HCT116 (cell line): ENCODE data around the gene SEMA5A. TPM values are rescaled to one million over a fixed set of nuclear protein-coding genes. Genes with fewer than 3 reads are reported as not detected.

Source experiments
- ATAC-seq: fragments of 200-7000 bp; cut with Tn5 transposase; 2 replicates; pipeline ENCODE4 v1.9.1; 2020; ENCODE audit warnings: mild to moderate bottlenecking, moderate library complexity
- BruUV-seq: library from RNA; stranded (reverse); fragments of 400-500 nt; replicated peaks from 2 replicates; lab custom pipeline; 2021; lab: Mats Ljungman, UMichigan
- CTCF ChIA-PET: fragments of 300-600 bp; sonication (Branson Sonifier 250); formaldehyde crosslinking; loops from one replicate; lab custom pipeline; 2021; ENCODE audit warnings: antibody characterized with exemption; lab: Charles Lee
- POLR2A ChIA-PET: fragments of 300-600, 350-600 bp; sonication (Branson Sonifier 250); formaldehyde crosslinking; loops from one replicate; lab custom pipeline; 2021; ENCODE audit warnings: antibody characterized with exemption; lab: Charles Lee
- RAD21 ChIA-PET, 2 experiments: fragments of 300-600 bp; sonication (Branson Sonifier 250); formaldehyde crosslinking; loops; one replicate each; lab custom pipeline; 2023; ENCODE audit warnings: low total read pairs in 2 of 2; ENCODE audit not compliant: uncharacterized antibody in 2 of 2, unreplicated experiment in 2 of 2, low non-redundant PET in 1 of 2; lab: Charles Lee
- DNase-seq: peaks from one replicate; pipeline ENCODE4 v3.0.0-alpha.2; 2010; ENCODE audit warnings: low read depth, low spot score
- H2AFZ ChIP-seq: fragments of 200-600 bp; shearing (Covaris generic), sonication (generic); 2 replicates; pipeline ENCODE4 v1.6.1; 2017; ENCODE audit warnings: low read depth, mixed run types, mixed read lengths, antibody characterized with exemption, low read length; ENCODE audit not compliant: poor library complexity, severe bottlenecking
- H3K27ac ChIP-seq: 2 replicates; pipeline ENCODE4 v1.5.1; 2012; ENCODE audit warnings: low read depth, low read length
- H3K27me3 ChIP-seq: fragments of 200-600 bp; sonication (generic); 2 replicates; pipeline ENCODE4 v1.6.1; 2016; ENCODE audit warnings: mixed run types, low read length, mixed read lengths; ENCODE audit not compliant: insufficient read depth
- H3K36me3 ChIP-seq, 2 experiments: fragments of 200-500 bp in 1 of 2; fragments of 200-600 bp in 1 of 2; sonication (Bioruptor generic) in 1 of 2; sonication (generic) in 1 of 2; 2 replicates each; pipeline versions ENCODE4 v1.5.1 to v1.6.1; 2014 to 2016; ENCODE audit warnings: low read length in 2 of 2, inconsistent platforms in 1 of 2, mixed read lengths in 1 of 2, mixed run types in 1 of 2; ENCODE audit not compliant: insufficient read depth in 2 of 2, control insufficient read depth in 1 of 2
- H3K4me1 ChIP-seq, 2 experiments: fragments of 200-600 bp in 1 of 2; sonication (generic) in 1 of 2; 2 replicates each; pipeline versions ENCODE4 v1.5.1 to v1.6.1; 2012 to 2017; ENCODE audit warnings: low read length in 2 of 2, inconsistent platforms in 1 of 2, mild to moderate bottlenecking in 1 of 2, mixed read lengths in 1 of 2, mixed run types in 1 of 2, moderate library complexity in 1 of 2; ENCODE audit not compliant: insufficient read depth in 2 of 2, control insufficient read depth in 1 of 2
- H3K4me2 ChIP-seq: fragments of 200-600 bp; sonication (generic); 2 replicates; pipeline ENCODE4 v1.6.1; 2017; ENCODE audit warnings: mixed run types, low read length, mixed read lengths
- H3K4me3 ChIP-seq, 2 experiments: fragments of 200-600 bp in 1 of 2; sonication (generic) in 1 of 2; replicated peaks in 1 of 2; 2 replicates each; pipeline ENCODE4 v1.5.1; 2011 to 2016; ENCODE audit warnings: low read length in 2 of 2, control low read depth in 1 of 2, low read depth in 1 of 2, mild to moderate bottlenecking in 1 of 2, mixed read lengths in 1 of 2, mixed run types in 1 of 2
- H3K79me2 ChIP-seq: fragments of 200-600 bp; sonication (generic); 2 replicates; pipeline ENCODE4 v1.6.1; 2017; ENCODE audit warnings: mild to moderate bottlenecking, mixed run types, low read length, moderate library complexity, mixed read lengths; ENCODE audit not compliant: insufficient read depth
- H3K9ac ChIP-seq: fragments of 200-600 bp; sonication (generic); 2 replicates; pipeline ENCODE4 v1.6.1; 2016; ENCODE audit warnings: low read length, mixed read lengths
- H3K9me2 ChIP-seq: fragments of 200-600 bp; sonication (generic), shearing (Covaris generic); 2 replicates; pipeline ENCODE4 v1.6.1; 2017; ENCODE audit warnings: mixed run types, mild to moderate bottlenecking, moderate library complexity; ENCODE audit not compliant: insufficient read depth
- H3K9me3 ChIP-seq, 2 experiments: fragments of 200-500 bp in 1 of 2; fragments of 200-600 bp in 1 of 2; sonication (Bioruptor generic) in 1 of 2; sonication (generic) in 1 of 2; 2 replicates each; pipeline ENCODE4 v1.6.1; 2014 to 2017; ENCODE audit warnings: low read length in 2 of 2, mixed read lengths in 2 of 2, inconsistent platforms in 1 of 2, low read depth in 1 of 2, mild to moderate bottlenecking in 1 of 2, mixed run types in 1 of 2, moderate library complexity in 1 of 2; ENCODE audit not compliant: control insufficient read depth in 1 of 2, insufficient read depth in 1 of 2
- H4K20me1 ChIP-seq: fragments of 200-600 bp; sonication (generic), shearing (Covaris generic); 2 replicates; pipeline ENCODE4 v1.6.1; 2017; ENCODE audit warnings: mixed run types, mild to moderate bottlenecking, moderate library complexity; ENCODE audit not compliant: insufficient read depth
- CBX3 ChIP-seq: IDR thresholded peaks from 2 replicates; pipeline ENCODE4 v1.6.1; 2012; ENCODE audit warnings: low read depth
- CEBPB ChIP-seq: IDR thresholded peaks from 2 replicates; pipeline ENCODE4 v1.6.1; 2012; ENCODE audit warnings: low read depth
- ELF1 ChIP-seq: IDR thresholded peaks from 2 replicates; pipeline ENCODE4 v1.6.1; 2012; ENCODE audit warnings: low read depth, borderline replicate concordance
- RAD21 ChIP-seq: IDR thresholded peaks from 2 replicates; pipeline ENCODE4 v1.6.1; 2012; ENCODE audit warnings: low read depth, mild to moderate bottlenecking
- SP1 ChIP-seq: IDR thresholded peaks from 2 replicates; pipeline ENCODE4 v1.6.1; 2012; ENCODE audit warnings: low read depth
- SRF ChIP-seq: IDR thresholded peaks from 2 replicates; pipeline ENCODE4 v1.6.1; 2012; ENCODE audit warnings: low read depth
- TCF7L2 ChIP-seq: IDR thresholded peaks from 2 replicates; pipeline ENCODE4 v1.7.0; 2011; ENCODE audit warnings: borderline replicate concordance, inconsistent platforms; ENCODE audit not compliant: insufficient read depth, insufficient read length; ENCODE audit errors: extremely low read depth
- YY1 ChIP-seq: IDR thresholded peaks from 2 replicates; pipeline ENCODE4 v1.6.1; 2011; ENCODE audit warnings: low read length, low read depth, moderate library complexity, mild to moderate bottlenecking; ENCODE audit not compliant: insufficient replicate concordance; ENCODE audit errors: extremely low read depth
- ZFX ChIP-seq: fragments of 450-650 bp; IDR thresholded peaks from 2 replicates; pipeline ENCODE4 v1.6.1; 2017
- ZNF274 ChIP-seq: fragments of 200-500 bp; sonication (Bioruptor generic); IDR thresholded peaks from 2 replicates; pipeline ENCODE4 v1.6.1; 2014; ENCODE audit warnings: mild to moderate bottlenecking, low read depth, low read length, inconsistent platforms
- intact Hi-C: fragments of 100-400 bp; cut with micrococcal nuclease; formaldehyde crosslinking; loops from 2 replicates; pipeline ENCODE4 v1.10.0; 2022
- total RNA-seq: library from RNA; stranded (reverse); gene quantifications from one replicate; pipeline ENCODE4 v1.2.1, GENCODE V29; 2021; ENCODE audit not compliant: unreplicated experiment
- TF ChIP-seq, protein P1 (sequence below): IDR thresholded peaks from 2 replicates; pipeline ENCODE4 v1.6.1; 2012
- TF ChIP-seq, protein P2 (sequence below): IDR thresholded peaks from 2 replicates; pipeline ENCODE4 v1.6.1; 2011; ENCODE audit warnings: mild to moderate bottlenecking, low read length, moderate library complexity; ENCODE audit not compliant: insufficient replicate concordance; ENCODE audit errors: extremely low read depth
- TF ChIP-seq, protein P3 (sequence below): IDR thresholded peaks from 2 replicates; pipeline ENCODE4 v1.6.1; 2012

SEMA5A gene
- total RNA-seq, 1 experiment from 2014 or later = 0.02 TPM

DNA sequence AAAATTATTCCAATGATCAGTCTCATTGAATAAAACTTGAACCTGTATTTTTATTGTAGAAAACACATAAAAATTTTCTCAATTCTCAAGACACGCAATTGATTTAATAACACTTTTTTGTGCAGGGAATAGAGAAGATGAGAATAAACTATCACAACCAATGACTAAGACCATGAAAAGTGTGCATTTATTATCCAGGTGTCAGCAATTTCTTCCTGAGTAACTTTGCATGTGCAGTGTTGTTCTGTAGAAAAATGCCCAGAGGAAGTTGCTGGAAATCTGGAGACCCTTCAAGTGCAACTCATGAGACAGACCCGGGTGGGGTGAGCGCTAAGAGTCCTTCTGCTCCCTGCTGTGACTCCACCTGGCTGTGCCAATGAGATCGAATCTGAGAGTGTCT lies 405.7 kb downstream of the SEMA5A start:
- Histone ChIP-seq H3K27me3 (no peaks in the 10 kb centered on the region), H3K4me3 (no peak overlapping the region), H3K79me2 (no peaks in the 10 kb centered on the region), H3K4me2 (no peak overlapping the region), H3K4me1 (no peaks in the 10 kb centered on the region), H3K27ac (no peak overlapping the region), H2AFZ (no peak overlapping the region), H3K9me2 (no peaks in the 10 kb centered on the region), H3K9ac (no peak overlapping the region), H3K9me3 (peaks cover 7 to 21% of the 10 kb centered on the region in 2 experiments; a peak in 2 of 4 replicates), H3K36me3 (no peaks in the 10 kb centered on the region), H4K20me1 (no peaks in the 10 kb centered on the region)
- intact Hi-C loops = no loop called here
- ChIA-PET CTCF (no interaction called here), RAD21 (no interaction called here), POLR2A (no interaction called here)
- TF ChIP-seq, protein P1, sequence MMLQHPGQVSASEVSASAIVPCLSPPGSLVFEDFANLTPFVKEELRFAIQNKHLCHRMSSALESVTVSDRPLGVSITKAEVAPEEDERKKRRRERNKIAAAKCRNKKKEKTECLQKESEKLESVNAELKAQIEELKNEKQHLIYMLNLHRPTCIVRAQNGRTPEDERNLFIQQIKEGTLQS = no peak
- no peak for TF ChIP-seq RAD21
- BruUV-seq = no TSS peak
- ATAC-seq = no peak
- no peak for DNase-seq

DNA sequence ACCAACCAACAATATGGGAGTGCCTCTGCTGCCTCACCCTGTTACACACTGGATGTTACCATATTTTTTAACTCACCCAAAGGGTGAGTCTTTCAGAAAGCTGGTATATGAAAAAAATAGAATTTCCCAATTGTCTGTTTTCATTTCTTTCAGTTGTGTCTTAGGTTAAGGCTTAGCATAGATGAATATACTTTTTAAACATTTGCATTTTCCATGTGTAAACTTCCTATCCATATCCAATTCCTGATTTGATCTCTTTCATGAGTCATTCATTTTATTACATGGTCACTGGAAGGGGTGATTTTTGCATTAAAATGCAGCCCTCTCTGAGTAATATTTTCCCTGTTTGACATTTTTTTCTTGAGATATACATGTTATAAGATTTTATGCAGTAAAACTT lies 406.5 kb downstream of the SEMA5A start:
- BruUV-seq = no TSS peak
- no peaks in the 10 kb centered on the region for H3K27me3 ChIP-seq
- H3K4me2 ChIP-seq = no peak overlapping the region
- H3K4me3 ChIP-seq = no peak overlapping the region
- no peaks in the 10 kb centered on the region for H4K20me1 ChIP-seq
- H3K27ac ChIP-seq = no peak overlapping the region
- H3K36me3 ChIP-seq = no peaks in the 10 kb centered on the region
- no peak for ATAC-seq
- DNase-seq = no peak
- H3K9me2 ChIP-seq = no peaks in the 10 kb centered on the region
- peaks cover 7 to 13% of the 10 kb centered on the region in 2 experiments; a peak in 2 of 4 replicates for H3K9me3 ChIP-seq
- no peaks in the 10 kb centered on the region for H3K4me1 ChIP-seq
- no peaks in the 10 kb centered on the region for H3K79me2 ChIP-seq
- TF ChIP-seq, protein P2, sequence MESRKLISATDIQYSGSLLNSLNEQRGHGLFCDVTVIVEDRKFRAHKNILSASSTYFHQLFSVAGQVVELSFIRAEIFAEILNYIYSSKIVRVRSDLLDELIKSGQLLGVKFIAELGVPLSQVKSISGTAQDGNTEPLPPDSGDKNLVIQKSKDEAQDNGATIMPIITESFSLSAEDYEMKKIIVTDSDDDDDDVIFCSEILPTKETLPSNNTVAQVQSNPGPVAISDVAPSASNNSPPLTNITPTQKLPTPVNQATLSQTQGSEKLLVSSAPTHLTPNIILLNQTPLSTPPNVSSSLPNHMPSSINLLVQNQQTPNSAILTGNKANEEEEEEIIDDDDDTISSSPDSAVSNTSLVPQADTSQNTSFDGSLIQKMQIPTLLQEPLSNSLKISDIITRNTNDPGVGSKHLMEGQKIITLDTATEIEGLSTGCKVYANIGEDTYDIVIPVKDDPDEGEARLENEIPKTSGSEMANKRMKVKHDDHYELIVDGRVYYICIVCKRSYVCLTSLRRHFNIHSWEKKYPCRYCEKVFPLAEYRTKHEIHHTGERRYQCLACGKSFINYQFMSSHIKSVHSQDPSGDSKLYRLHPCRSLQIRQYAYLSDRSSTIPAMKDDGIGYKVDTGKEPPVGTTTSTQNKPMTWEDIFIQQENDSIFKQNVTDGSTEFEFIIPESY = no peak
- TF ChIP-seq YY1 (no peak), CBX3 (no peak), ZFX (no peak), SP1 (no peak), SRF (no peak), TCF7L2 (no peak), ELF1 (no peak), CEBPB (no peak), ZNF274 (no peak)
- TF ChIP-seq, protein P1 = no peak
- TF ChIP-seq, protein P3, sequence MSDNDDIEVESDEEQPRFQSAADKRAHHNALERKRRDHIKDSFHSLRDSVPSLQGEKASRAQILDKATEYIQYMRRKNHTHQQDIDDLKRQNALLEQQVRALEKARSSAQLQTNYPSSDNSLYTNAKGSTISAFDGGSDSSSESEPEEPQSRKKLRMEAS = no peak
- no peak overlapping the region for H2AFZ ChIP-seq
- CTCF ChIA-PET = no interaction called here
- H3K9ac ChIP-seq = no peak overlapping the region
- RAD21 ChIA-PET = no interaction called here
- POLR2A ChIA-PET = no interaction called here
- intact Hi-C loops = no loop called here
